Endothelial cell (in vitro differentiated cells): ENCODE results near the gene CDRT4. TPM values are rescaled to one million over a fixed set of nuclear protein-coding genes. Genes with fewer than 3 reads are reported as not detected.

Experiments used
- DNase-seq: peaks from one replicate; pipeline ENCODE4 v3.0.0; 2021; ENCODE audit warnings: low spot score
- H3K27ac Mint-ChIP-seq: one replicate; pipeline ENCODE4 v1.8.0; 2021; ENCODE audit warnings: mixed read lengths, inconsistent platforms; ENCODE audit not compliant: unreplicated experiment
- H3K27me3 Mint-ChIP-seq: one replicate; pipeline ENCODE4 v1.8.0; 2021; ENCODE audit warnings: mild to moderate bottlenecking, moderate library complexity, mixed read lengths, inconsistent platforms; ENCODE audit not compliant: unreplicated experiment
- H3K36me3 Mint-ChIP-seq: one replicate; pipeline ENCODE4 v1.8.0; 2021; ENCODE audit warnings: mild to moderate bottlenecking, low read depth, mixed read lengths, inconsistent platforms; ENCODE audit not compliant: unreplicated experiment
- H3K4me1 Mint-ChIP-seq: one replicate; pipeline ENCODE4 v1.8.0; 2021; ENCODE audit warnings: mild to moderate bottlenecking, mixed read lengths, inconsistent platforms; ENCODE audit not compliant: unreplicated experiment
- H3K4me3 Mint-ChIP-seq: one replicate; pipeline ENCODE4 v1.8.0; 2021; ENCODE audit warnings: mild to moderate bottlenecking, mixed read lengths, inconsistent platforms; ENCODE audit not compliant: unreplicated experiment
- H3K9me3 Mint-ChIP-seq: one replicate; pipeline ENCODE4 v1.8.0; 2021; ENCODE audit warnings: mixed read lengths, inconsistent platforms; ENCODE audit not compliant: unreplicated experiment
- total RNA-seq: library from RNA; stranded (reverse); fragmentation: NEBNext Ultra II Directional; extraction: Animal tissue kit (Norgen Biotek cat#: 25700); gene quantifications from one replicate; pipeline ENCODE4 v1.2.1, GENCODE V29; 2021; ENCODE audit not compliant: unreplicated experiment
- TF ChIP-seq, protein P1 (sequence below): fragments of 200-600 bp; sonication (generic); IDR thresholded peaks from one replicate; pipeline ENCODE4 v1.5.0; 2021; ENCODE audit warnings: antibody characterized with exemption; ENCODE audit not compliant: unreplicated experiment

The CDRT4 gene
- total RNA-seq, 1 donor from 2014 or later = 11.7 TPM

DNA sequence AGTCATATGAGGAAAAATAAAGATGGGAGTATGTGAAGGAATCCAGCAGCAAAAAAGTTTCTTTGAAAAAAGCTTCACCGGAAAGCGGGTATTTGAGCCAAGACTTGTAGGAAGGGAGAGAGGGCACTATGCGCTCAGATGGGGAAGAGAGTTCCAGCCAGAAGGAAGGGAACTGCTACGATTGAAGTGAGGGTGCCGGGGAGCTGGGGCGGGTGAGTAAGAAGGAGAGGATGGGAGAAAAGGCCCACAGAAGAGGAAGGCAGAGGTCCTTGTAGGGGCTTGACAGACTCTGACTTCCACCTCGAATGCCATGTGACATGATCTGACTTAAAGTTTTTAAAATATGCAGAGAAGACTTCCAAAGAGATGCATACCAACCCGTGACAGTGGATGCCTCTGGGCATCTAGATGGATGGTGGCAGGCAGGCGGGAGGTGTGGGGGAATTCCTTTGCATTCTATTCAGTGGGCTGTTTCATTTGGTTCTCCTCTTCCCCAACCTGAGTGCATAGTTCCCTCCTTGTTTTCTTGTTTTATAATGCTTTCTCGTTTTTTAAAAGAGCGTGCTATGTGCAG lies 44.9 kb downstream of the CDRT4 start:
- TF ChIP-seq, protein P1, sequence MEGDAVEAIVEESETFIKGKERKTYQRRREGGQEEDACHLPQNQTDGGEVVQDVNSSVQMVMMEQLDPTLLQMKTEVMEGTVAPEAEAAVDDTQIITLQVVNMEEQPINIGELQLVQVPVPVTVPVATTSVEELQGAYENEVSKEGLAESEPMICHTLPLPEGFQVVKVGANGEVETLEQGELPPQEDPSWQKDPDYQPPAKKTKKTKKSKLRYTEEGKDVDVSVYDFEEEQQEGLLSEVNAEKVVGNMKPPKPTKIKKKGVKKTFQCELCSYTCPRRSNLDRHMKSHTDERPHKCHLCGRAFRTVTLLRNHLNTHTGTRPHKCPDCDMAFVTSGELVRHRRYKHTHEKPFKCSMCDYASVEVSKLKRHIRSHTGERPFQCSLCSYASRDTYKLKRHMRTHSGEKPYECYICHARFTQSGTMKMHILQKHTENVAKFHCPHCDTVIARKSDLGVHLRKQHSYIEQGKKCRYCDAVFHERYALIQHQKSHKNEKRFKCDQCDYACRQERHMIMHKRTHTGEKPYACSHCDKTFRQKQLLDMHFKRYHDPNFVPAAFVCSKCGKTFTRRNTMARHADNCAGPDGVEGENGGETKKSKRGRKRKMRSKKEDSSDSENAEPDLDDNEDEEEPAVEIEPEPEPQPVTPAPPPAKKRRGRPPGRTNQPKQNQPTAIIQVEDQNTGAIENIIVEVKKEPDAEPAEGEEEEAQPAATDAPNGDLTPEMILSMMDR = no peak
- peaks cover 6% of the 10 kb centered on the region for H3K4me1 Mint-ChIP-seq
- no peaks in the 10 kb centered on the region for H3K9me3 Mint-ChIP-seq
- DNase-seq = no peak
- H3K36me3 Mint-ChIP-seq = peaks cover 3% of the 10 kb centered on the region
- H3K4me3 Mint-ChIP-seq = no peak overlapping the region
- no peaks in the 10 kb centered on the region for H3K27me3 Mint-ChIP-seq
- H3K27ac Mint-ChIP-seq = no peak overlapping the region

DNA sequence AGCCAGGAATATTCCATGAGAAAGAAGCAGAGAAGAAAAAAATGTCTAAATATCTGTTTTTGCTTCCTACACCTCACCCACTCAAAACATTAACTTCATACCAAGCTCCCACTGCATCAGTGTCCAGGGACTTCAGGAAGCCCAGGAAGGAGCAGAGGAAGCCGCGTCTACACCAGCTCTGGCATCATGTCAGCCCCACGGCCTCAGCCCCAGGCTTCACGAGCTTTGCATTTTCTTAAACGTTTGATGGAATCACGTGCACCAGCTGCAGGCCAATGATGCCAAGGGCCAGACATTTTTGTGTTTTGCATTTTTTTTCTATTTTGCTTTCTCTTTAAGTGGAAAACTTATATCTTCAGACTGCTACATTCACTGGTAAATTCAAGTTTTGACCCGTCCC lies 48.6 kb downstream of the CDRT4 start:
- H3K27ac Mint-ChIP-seq = no peak overlapping the region
- H3K9me3 Mint-ChIP-seq = no peaks in the 10 kb centered on the region
- DNase-seq = no peak
- TF ChIP-seq, protein P1 = no peak
- H3K27me3 Mint-ChIP-seq = no peaks in the 10 kb centered on the region
- peaks cover 6% of the 10 kb centered on the region for H3K4me1 Mint-ChIP-seq
- peaks cover 6% of the 10 kb centered on the region for H3K36me3 Mint-ChIP-seq
- H3K4me3 Mint-ChIP-seq = no peak overlapping the region

DNA sequence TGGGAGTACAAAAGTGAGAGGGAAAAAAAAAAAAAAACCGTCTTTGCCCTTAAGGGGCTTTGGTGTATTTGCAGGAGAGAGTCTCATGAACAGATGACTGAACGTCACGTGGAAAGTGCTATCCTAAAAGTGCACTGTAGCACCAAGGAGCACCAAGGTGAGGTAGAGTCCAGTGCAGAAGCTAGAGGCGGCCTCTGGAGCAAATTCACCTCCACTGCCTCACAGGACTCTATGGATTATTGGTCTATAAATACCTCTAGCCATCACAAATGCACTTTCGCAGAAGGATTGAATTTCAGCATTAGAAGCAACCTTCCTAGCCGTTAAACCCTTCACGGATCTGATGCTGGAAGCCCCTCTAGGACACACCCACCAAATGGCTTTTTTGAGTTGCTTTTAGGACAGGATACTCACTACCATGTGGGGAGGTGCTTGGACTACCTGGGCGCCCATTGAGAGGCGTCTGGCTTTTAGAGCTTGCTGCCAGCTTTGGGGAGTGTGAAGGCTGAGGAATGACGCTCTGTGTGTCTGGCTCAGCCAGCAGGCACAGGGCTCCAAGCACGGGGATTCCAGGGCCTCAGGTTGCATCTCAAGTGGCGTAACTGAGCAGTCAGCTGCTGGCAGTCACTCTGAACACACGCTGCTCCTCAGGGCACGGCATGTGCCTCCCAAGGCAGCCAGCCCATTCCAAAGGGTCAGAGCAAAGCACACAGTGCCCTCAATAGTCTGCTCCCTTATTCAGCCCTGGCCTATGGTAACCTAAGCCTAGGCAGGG lies 52.7 kb downstream of the CDRT4 start:
- peaks cover 8% of the 10 kb centered on the region for H3K4me1 Mint-ChIP-seq
- peaks cover 2% of the 10 kb centered on the region for H3K27me3 Mint-ChIP-seq
- H3K27ac Mint-ChIP-seq = no peak overlapping the region

DNA sequence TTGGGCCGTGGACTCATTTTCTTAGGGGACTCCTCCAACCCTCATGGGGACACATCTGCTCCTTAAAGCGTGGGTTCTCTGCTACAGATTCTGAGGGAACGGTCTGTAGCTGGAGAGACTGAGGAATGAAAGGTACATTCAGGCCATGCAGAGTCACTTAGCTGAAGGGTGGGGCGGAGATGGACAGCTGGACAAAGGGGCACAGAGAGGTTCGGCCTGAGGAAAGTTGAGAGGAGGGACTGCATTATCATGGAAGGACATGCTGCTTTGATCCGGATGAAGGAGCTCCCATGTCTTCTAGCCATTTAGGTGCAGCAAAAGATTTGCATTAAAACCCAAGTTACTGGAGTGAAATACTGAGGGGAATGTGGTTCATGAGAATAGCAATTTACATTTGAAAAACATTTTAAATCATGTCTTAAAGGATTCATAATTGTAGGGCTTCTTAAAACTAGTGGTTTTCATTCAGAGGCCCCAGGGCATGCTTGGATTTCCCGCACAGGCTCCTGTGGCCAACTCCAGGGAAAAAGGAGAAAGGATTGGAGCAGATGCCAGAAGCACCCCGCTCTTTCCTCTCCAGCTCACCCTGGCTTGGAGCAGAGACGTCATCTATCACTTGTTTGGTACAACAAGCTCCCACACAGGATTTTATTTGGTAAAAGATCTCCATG lies 54.2 kb downstream of the CDRT4 start:
- no peaks in the 10 kb centered on the region for H3K9me3 Mint-ChIP-seq
- no peak for DNase-seq
- TF ChIP-seq, protein P1 = no peak
- H3K27me3 Mint-ChIP-seq = peaks cover 2% of the 10 kb centered on the region
- no peak overlapping the region for H3K4me3 Mint-ChIP-seq
- H3K36me3 Mint-ChIP-seq = peaks cover 3% of the 10 kb centered on the region
- no peak overlapping the region for H3K27ac Mint-ChIP-seq
- peaks cover 4% of the 10 kb centered on the region for H3K4me1 Mint-ChIP-seq

More for the DNA sequence above, 52.7 kb downstream of the CDRT4 start:
- Mint-ChIP-seq H3K4me3 (no peak overlapping the region), H3K9me3 (no peaks in the 10 kb centered on the region), H3K36me3 (peaks cover 3% of the 10 kb centered on the region)
- DNase-seq = no peak
- TF ChIP-seq, protein P1 = no peak

DNA sequence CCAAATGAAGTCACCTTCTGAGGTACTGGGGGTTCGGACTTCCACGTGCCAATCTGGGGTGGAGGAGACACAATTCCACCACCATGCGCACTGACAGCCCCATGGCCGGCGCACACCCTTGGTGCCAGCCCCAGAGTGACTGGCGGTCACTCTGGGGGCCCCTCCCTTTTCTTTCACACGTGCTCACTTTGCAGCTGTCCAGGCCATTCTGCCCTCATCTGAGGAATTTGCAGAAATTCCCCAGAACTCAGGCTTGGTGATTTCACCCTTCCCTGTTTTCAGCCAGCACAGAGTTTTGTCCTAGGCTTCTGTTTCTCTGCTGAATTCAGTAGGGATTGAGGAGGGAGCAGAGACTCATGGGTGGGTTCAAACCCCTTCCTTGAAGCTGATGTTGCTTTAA lies 54.8 kb downstream of the CDRT4 start:
- H3K27me3 Mint-ChIP-seq = peaks cover 2% of the 10 kb centered on the region
- no peak overlapping the region for H3K4me3 Mint-ChIP-seq
- no peaks in the 10 kb centered on the region for H3K9me3 Mint-ChIP-seq
- DNase-seq = no peak
- TF ChIP-seq, protein P1 = no peak
- no peak overlapping the region for H3K27ac Mint-ChIP-seq
- peaks cover 7% of the 10 kb centered on the region for H3K4me1 Mint-ChIP-seq
- peaks cover 3% of the 10 kb centered on the region for H3K36me3 Mint-ChIP-seq
